Neural cell (in vitro differentiated cells): ENCODE measurements around the gene RMRP. TPM values are rescaled to one million over a fixed set of nuclear protein-coding genes. Genes with fewer than 3 reads are reported as not detected.

Experiments
- H2AFZ ChIP-seq: fragments of 200-600, 300-800 bp; sonication (generic), shearing (Covaris generic); 2 replicates; pipeline ENCODE4 v1.6.0; 2014; ENCODE audit warnings: low read depth, mild to moderate bottlenecking, antibody characterized with exemption, low read length, moderate library complexity
- H3F3A ChIP-seq: fragments of 200-600 bp; shearing (Covaris generic); 2 replicates; pipeline ENCODE4 v1.6.1; 2016; ENCODE audit warnings: mild to moderate bottlenecking, moderate library complexity, mixed read lengths, antibody characterized with exemption, low read length; ENCODE audit not compliant: insufficient read depth, poor library complexity, severe bottlenecking
- H3K27ac ChIP-seq: fragments of 200-600, 300-800 bp; sonication (generic), shearing (Covaris generic); 2 replicates; pipeline ENCODE4 v1.5.1; 2014; ENCODE audit warnings: mild to moderate bottlenecking, low read length, moderate library complexity
- H3K27me3 ChIP-seq: fragments of 300-800, 200-600 bp; sonication (generic), shearing (Covaris generic); 2 replicates; pipeline ENCODE4 v1.6.0; 2014; ENCODE audit warnings: mild to moderate bottlenecking, low read depth, low read length, moderate library complexity; ENCODE audit not compliant: insufficient read depth
- H3K36me3 ChIP-seq: fragments of 300-800, 200-600 bp; sonication (generic), shearing (Covaris generic); 2 replicates; pipeline ENCODE4 v1.5.1; 2014; ENCODE audit warnings: mild to moderate bottlenecking, antibody characterized with exemption, low read length, moderate library complexity; ENCODE audit not compliant: insufficient read depth
- H3K4me2 ChIP-seq: fragments of 300-800, 200-600 bp; sonication (generic), shearing (Covaris generic); 2 replicates; pipeline ENCODE4 v1.6.0; 2014; ENCODE audit warnings: mild to moderate bottlenecking, low read length
- H3K4me3 ChIP-seq: fragments of 300-800, 200-600 bp; sonication (generic), shearing (Covaris generic); 2 replicates; pipeline ENCODE4 v1.5.1; 2014; ENCODE audit warnings: mild to moderate bottlenecking, low read length, moderate library complexity
- H3K79me2 ChIP-seq: fragments of 200-600 bp; shearing (Covaris generic); replicated peaks from 2 replicates; pipeline ENCODE4 v1.6.0; 2014; ENCODE audit warnings: mild to moderate bottlenecking, low read length, moderate library complexity; ENCODE audit not compliant: insufficient read depth
- H3K9ac ChIP-seq: fragments of 300-800, 200-600 bp; sonication (generic), shearing (Covaris generic); 2 replicates; pipeline ENCODE4 v1.6.1; 2016; ENCODE audit warnings: mild to moderate bottlenecking, low read length, mixed read lengths
- H3K9me2 ChIP-seq: fragments of 200-600 bp; shearing (Covaris generic); 2 replicates; pipeline ENCODE4 v1.6.1; 2016; ENCODE audit warnings: mild to moderate bottlenecking, low read length, mixed read lengths; ENCODE audit not compliant: insufficient read depth
- H3K9me3 ChIP-seq: fragments of 200-600, 300-800 bp; sonication (generic), shearing (Covaris generic); 2 replicates; pipeline ENCODE4 v1.6.1; 2016; ENCODE audit warnings: mild to moderate bottlenecking, mixed run types, low read length, moderate library complexity, mixed read lengths
- H4K20me1 ChIP-seq: fragments of 200-600 bp; shearing (Covaris generic); 2 replicates; pipeline ENCODE4 v1.6.1; 2016; ENCODE audit warnings: mild to moderate bottlenecking, mixed run types; ENCODE audit not compliant: insufficient read depth
- EP300 ChIP-seq: fragments of 450-650 bp; conservative IDR thresholded peaks from 2 replicates; pipeline ENCODE4 v1.6.1; 2014; ENCODE audit warnings: antibody characterized with exemption, mild to moderate bottlenecking, moderate library complexity; ENCODE audit not compliant: poor library complexity, severe bottlenecking
- EZH2 ChIP-seq: fragments of 200-600, 300-800 bp; shearing (Covaris generic), sonication (generic); IDR thresholded peaks from 2 replicates; pipeline ENCODE4 v1.6.1; 2014; ENCODE audit warnings: antibody characterized with exemption, low read length, borderline replicate concordance, mild to moderate bottlenecking; ENCODE audit not compliant: insufficient read depth, poor library complexity, severe bottlenecking
- MXI1 ChIP-seq: fragments of 450-650 bp; conservative IDR thresholded peaks from 2 replicates; pipeline ENCODE4 v1.6.1; 2014; ENCODE audit warnings: antibody characterized with exemption, mild to moderate bottlenecking; ENCODE audit not compliant: poor library complexity, severe bottlenecking
- POLR2AphosphoS5 ChIP-seq: IDR thresholded peaks from 2 replicates; pipeline ENCODE4 v1.6.1; 2012
- RAD21 ChIP-seq: fragments of 450-650 bp; conservative IDR thresholded peaks from 2 replicates; pipeline ENCODE4 v1.6.1; 2014; ENCODE audit warnings: antibody characterized with exemption, mild to moderate bottlenecking, moderate library complexity
- SMC3 ChIP-seq: fragments of 450-650 bp; conservative IDR thresholded peaks from 2 replicates; pipeline ENCODE4 v1.6.1; 2014; ENCODE audit warnings: antibody characterized with exemption, mild to moderate bottlenecking, moderate library complexity; ENCODE audit not compliant: poor library complexity
- TAF1 ChIP-seq: IDR thresholded peaks from 2 replicates; pipeline ENCODE4 v1.6.1; 2012; ENCODE audit warnings: low read depth
- polyA plus RNA-seq: library from polyadenylated mRNA; depleted of rRNA; stranded (reverse); fragments of >200 nt; gene quantifications from 2 replicates; pipeline ENCODE4 v1.2.3, GENCODE V29; 2014
- TF ChIP-seq, protein P1 (sequence below): IDR thresholded peaks from 2 replicates; pipeline ENCODE4 v1.6.1; 2012; ENCODE audit warnings: borderline replicate concordance
- TF ChIP-seq, protein P2 (sequence below): fragments of 450-650 bp; IDR thresholded peaks from 2 replicates; pipeline ENCODE4 v1.5.1; 2014; ENCODE audit warnings: antibody characterized with exemption, mild to moderate bottlenecking, moderate library complexity; ENCODE audit not compliant: poor library complexity, severe bottlenecking

Gene RMRP
- polyA plus RNA-seq, 1 donor from 2014 or later: not detected

DNA sequence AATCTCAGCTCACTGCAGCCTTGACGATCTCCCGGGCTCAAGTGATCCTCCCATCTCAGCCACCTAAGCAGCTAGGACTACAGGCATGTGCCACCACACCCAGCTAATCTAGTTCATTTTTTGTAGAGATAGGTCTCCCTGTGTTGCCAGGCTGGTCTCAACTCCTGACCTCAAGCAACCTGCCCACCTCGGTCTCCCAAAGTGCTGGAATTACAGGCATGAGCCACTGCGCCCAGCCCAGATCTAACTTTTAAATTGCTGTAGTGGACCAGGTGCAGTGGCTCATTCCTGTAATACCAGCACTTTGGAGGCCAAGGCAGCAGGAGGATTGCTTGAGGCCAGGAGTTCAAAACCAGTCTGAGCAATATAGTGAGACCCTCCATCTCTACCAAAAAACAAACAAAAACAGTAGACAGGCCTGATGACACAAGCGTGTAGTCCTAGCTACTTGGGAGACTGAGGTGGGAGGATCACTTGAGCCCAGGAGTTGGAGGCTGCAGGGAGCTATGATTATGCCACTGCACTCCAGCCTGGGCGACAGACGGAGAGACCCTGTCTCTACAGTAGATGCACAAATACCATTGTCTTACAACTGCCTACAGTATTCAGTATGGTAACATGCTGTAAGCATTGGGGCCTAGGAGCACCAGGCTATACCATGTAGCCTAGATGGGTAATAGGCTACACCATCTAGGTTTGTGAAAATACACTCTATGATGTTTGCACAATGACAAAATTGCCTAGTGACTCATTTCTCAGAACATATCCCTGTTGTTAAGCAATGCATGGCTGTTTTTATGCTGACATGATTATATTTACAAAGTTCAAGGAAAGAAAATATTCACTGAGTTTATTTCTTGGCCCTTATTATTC is 5.6 kb downstream of the RMRP start:
- TF ChIP-seq EP300 (no peak), EZH2 (no peak), SMC3 (no peak), RAD21 (no peak), POLR2AphosphoS5 (no peak), TAF1 (no peak), MXI1 (no peak)
- TF ChIP-seq, protein P1, sequence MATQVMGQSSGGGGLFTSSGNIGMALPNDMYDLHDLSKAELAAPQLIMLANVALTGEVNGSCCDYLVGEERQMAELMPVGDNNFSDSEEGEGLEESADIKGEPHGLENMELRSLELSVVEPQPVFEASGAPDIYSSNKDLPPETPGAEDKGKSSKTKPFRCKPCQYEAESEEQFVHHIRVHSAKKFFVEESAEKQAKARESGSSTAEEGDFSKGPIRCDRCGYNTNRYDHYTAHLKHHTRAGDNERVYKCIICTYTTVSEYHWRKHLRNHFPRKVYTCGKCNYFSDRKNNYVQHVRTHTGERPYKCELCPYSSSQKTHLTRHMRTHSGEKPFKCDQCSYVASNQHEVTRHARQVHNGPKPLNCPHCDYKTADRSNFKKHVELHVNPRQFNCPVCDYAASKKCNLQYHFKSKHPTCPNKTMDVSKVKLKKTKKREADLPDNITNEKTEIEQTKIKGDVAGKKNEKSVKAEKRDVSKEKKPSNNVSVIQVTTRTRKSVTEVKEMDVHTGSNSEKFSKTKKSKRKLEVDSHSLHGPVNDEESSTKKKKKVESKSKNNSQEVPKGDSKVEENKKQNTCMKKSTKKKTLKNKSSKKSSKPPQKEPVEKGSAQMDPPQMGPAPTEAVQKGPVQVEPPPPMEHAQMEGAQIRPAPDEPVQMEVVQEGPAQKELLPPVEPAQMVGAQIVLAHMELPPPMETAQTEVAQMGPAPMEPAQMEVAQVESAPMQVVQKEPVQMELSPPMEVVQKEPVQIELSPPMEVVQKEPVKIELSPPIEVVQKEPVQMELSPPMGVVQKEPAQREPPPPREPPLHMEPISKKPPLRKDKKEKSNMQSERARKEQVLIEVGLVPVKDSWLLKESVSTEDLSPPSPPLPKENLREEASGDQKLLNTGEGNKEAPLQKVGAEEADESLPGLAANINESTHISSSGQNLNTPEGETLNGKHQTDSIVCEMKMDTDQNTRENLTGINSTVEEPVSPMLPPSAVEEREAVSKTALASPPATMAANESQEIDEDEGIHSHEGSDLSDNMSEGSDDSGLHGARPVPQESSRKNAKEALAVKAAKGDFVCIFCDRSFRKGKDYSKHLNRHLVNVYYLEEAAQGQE: no peak
- TF ChIP-seq, protein P2, sequence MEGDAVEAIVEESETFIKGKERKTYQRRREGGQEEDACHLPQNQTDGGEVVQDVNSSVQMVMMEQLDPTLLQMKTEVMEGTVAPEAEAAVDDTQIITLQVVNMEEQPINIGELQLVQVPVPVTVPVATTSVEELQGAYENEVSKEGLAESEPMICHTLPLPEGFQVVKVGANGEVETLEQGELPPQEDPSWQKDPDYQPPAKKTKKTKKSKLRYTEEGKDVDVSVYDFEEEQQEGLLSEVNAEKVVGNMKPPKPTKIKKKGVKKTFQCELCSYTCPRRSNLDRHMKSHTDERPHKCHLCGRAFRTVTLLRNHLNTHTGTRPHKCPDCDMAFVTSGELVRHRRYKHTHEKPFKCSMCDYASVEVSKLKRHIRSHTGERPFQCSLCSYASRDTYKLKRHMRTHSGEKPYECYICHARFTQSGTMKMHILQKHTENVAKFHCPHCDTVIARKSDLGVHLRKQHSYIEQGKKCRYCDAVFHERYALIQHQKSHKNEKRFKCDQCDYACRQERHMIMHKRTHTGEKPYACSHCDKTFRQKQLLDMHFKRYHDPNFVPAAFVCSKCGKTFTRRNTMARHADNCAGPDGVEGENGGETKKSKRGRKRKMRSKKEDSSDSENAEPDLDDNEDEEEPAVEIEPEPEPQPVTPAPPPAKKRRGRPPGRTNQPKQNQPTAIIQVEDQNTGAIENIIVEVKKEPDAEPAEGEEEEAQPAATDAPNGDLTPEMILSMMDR: no peak
- no peak overlapping the region for H2AFZ ChIP-seq
- no peaks in the 10 kb centered on the region for H4K20me1 ChIP-seq
- no peak overlapping the region for H3K4me2 ChIP-seq
- no peaks in the 10 kb centered on the region for H3K9me3 ChIP-seq
- H3K9ac ChIP-seq: no peak overlapping the region
- no peaks in the 10 kb centered on the region for H3K79me2 ChIP-seq
- H3K9me2 ChIP-seq: no peaks in the 10 kb centered on the region
- no peaks in the 10 kb centered on the region for H3F3A ChIP-seq
- no peaks in the 10 kb centered on the region for H3K36me3 ChIP-seq
- H3K4me3 ChIP-seq: no peak overlapping the region
- no peak overlapping the region for H3K27ac ChIP-seq
- H3K27me3 ChIP-seq: no peaks in the 10 kb centered on the region

DNA sequence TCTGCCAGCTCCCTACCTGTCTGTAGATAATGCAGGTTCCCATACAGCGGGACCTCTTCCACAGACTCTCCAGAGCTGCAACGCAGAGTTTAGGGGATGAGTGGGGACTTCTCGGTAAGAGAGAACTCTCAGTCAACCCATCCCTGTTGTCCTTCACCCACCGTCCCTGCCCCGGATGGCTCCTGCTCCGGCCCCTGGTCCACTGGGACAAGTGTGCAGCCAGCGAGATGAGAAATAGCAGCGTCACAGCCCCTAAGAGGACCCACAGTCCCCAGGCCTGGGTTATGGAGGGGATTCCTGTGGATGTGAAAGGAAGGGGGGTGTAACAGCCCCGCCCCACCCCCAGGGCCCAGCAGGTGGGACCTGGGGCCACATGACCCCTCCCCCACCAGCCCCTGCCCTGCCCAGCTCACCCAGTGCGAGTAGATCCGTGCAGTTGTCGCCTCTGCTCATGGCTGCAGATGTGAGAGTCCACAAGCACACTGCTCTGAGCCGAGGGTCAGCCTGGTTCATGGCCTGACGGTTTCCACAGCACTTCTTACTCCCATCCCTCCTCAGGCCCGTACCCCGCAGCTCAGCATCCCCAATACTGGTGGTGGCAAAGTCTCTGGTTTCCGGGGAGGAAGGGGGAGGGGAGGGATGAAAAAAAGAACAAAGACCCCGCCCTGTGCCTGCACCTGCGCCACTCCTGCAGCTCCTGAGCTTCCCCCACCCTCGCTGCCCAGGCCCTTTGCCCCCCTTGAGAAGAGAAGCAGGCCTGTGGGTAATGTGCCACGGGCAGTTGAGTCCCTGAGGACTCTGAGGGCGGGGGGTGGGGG is 7.3 kb downstream of the RMRP start, which contains the start of gene SIT1:
SIT1 (minus strand) TSS at position 591 of the 818 bp plus-strand sequence; CDS start at position 513, 78 bp downstream.
- H2AFZ ChIP-seq: no peak within 1 kb of the TSS
- no peaks in the 10 kb centered on the region for H3K27me3 ChIP-seq
- no peak for TF ChIP-seq TAF1
- no peak for TF ChIP-seq EZH2
- H3K79me2 ChIP-seq: no peaks in the 10 kb centered on the region
- H3K27ac ChIP-seq: no peak within 1 kb of the TSS
- H4K20me1 ChIP-seq: no peaks in the 10 kb centered on the region
- H3K9me3 ChIP-seq: no peaks in the 10 kb centered on the region
- H3K4me3 ChIP-seq: no peak within 1 kb of the TSS
- H3K4me2 ChIP-seq: no peak within 1 kb of the TSS
- H3K9me2 ChIP-seq: no peaks in the 10 kb centered on the region
- no peak within 1 kb of the TSS for H3K9ac ChIP-seq
- no peaks in the 10 kb centered on the region for H3F3A ChIP-seq
- H3K36me3 ChIP-seq: no peaks in the 10 kb centered on the region
